Tibial nerve (tissue), 4 donors: ENCODE measurements around the gene LAP3. TPM values are rescaled to one million over a fixed set of nuclear protein-coding genes. Genes with fewer than 3 reads are reported as not detected.

Source experiments
- DNase-seq, 2 donors: peaks; one replicate each; pipeline ENCODE4 v3.0.0-alpha.2; 2019; ENCODE audit warnings: low spot score in 2 of 2
- H3K27ac ChIP-seq, 4 donors: fragments of 200-600 bp; sonication (generic) in 3 of 4; one replicate each; pipeline ENCODE4 v1.5.1; 2017 to 2019; ENCODE audit warnings: mild to moderate bottlenecking in 1 of 4
- H3K27me3 ChIP-seq, 2 donors: fragments of 200-600 bp; sonication (generic) in 1 of 2; one replicate each; pipeline versions ENCODE4 v1.5.1 to v1.6.0; 2017 to 2019
- H3K36me3 ChIP-seq, 3 donors: fragments of 200-600 bp; sonication (generic); one replicate each; pipeline ENCODE4 v1.5.1; 2018 to 2019
- H3K4me1 ChIP-seq, 4 donors: fragments of 200-600 bp; sonication (generic) in 3 of 4; one replicate each; pipeline ENCODE4 v1.5.1; 2017 to 2019
- H3K4me3 ChIP-seq, 4 donors: fragments of 200-600 bp; sonication (generic) in 3 of 4; one replicate each; pipeline ENCODE4 v1.5.1; 2017 to 2019; ENCODE audit warnings: mild to moderate bottlenecking in 1 of 4, moderate library complexity in 1 of 4
- H3K9me3 ChIP-seq, 4 donors: fragments of 200-600 bp; sonication (generic) in 3 of 4; one replicate each; pipeline ENCODE4 v1.5.1; 2017 to 2019
- CTCF ChIP-seq, 5 experiments: fragments of 200-600 bp in 3 of 5; fragments of 450-650 bp in 2 of 5; sonication (generic) in 3 of 5; IDR thresholded peaks; one replicate each; pipeline ENCODE4 v1.5.1; 2016 to 2019; ENCODE audit warnings: antibody characterized with exemption in 5 of 5, mild to moderate bottlenecking in 3 of 5, moderate library complexity in 2 of 5
- EP300 ChIP-seq, 2 donors: sonication (generic); formaldehyde crosslinking; IDR thresholded peaks; one replicate each; pipeline ENCODE4 v1.6.1; 2017; ENCODE audit warnings: antibody characterized with exemption in 2 of 2, mild to moderate bottlenecking in 1 of 2
- POLR2A ChIP-seq, 2 donors: fragments of 450-650 bp; IDR thresholded peaks; one replicate each; pipeline ENCODE4 v1.6.1; 2017; ENCODE audit warnings: antibody characterized with exemption in 2 of 2, mild to moderate bottlenecking in 2 of 2, moderate library complexity in 2 of 2
- WGBS, 2 donors: methylation state at CpG; one replicate each; pipeline ENCODE4 v1.1.5; 2018; 5-methylcytosine and 5-hydroxymethylcytosine counted together
- total RNA-seq, 4 donors: library from RNA; depleted of rRNA; stranded (reverse); fragments of >200 nt; gene quantifications; one replicate each; pipeline ENCODE4 v1.1.0, GENCODE V29; 2016

Gene LAP3
- total RNA-seq, 4 donors from 2014 or later = 63.2 to 110 (median 73.3) TPM

GRCh38 chr4:17646693-17647092, 69.7 kb downstream of the LAP3 start:
- Histone ChIP-seq H3K4me3 (no peak overlapping the region), H3K27me3 (no peaks in the 10 kb centered on the region), H3K27ac (no peak overlapping the region), H3K9me3 (peaks cover 0 to 25% (median 0%) of the 10 kb centered on the region in 4 donors), H3K4me1 (no peaks in the 10 kb centered on the region), H3K36me3 (peaks cover 0 to 10% (median 0%) of the 10 kb centered on the region in 3 donors)
- WGBS, 2 donors = 78 to 81% methylated on average over 3 of the region's 3 CpGs
- DNase-seq = no peak
- TF ChIP-seq CTCF (IDR thresholded peaks at IDR 0.05) = no peak
- no peak for TF ChIP-seq POLR2A (IDR thresholded peaks at IDR 0.05)
- TF ChIP-seq EP300 (IDR thresholded peaks at IDR 0.05) = no peak

GRCh38 chr4:17647176-17647806, 70.3 kb downstream of the LAP3 start:
- Histone ChIP-seq H3K27me3 (no peaks in the 10 kb centered on the region), H3K27ac (no peak overlapping the region), H3K9me3 (peaks cover 0 to 19% (median 0%) of the 10 kb centered on the region in 4 donors), H3K36me3 (peaks cover 0 to 5% (median 0%) of the 10 kb centered on the region in 3 donors), H3K4me3 (no peak overlapping the region), H3K4me1 (no peaks in the 10 kb centered on the region)
- WGBS, 2 donors = 86 to 91% methylated on average over 9 of the region's 9 CpGs
- no peak for DNase-seq
- TF ChIP-seq POLR2A (IDR thresholded peaks at IDR 0.05) = no peak
- TF ChIP-seq EP300 (IDR thresholded peaks at IDR 0.05) = no peak
- no peak for TF ChIP-seq CTCF (IDR thresholded peaks at IDR 0.05)

- no peak overlapping the region for H3K4me3 ChIP-seq
- no peaks in the 10 kb centered on the region for H3K36me3 ChIP-seq
- peaks cover 0 to 13% (median 0%) of the 10 kb centered on the region in 4 donors for H3K9me3 ChIP-seq
- no peak overlapping the region for H3K27ac ChIP-seq
- no peak for DNase-seq
- H3K4me1 ChIP-seq = no peaks in the 10 kb centered on the region
- no peaks in the 10 kb centered on the region for H3K27me3 ChIP-seq
- WGBS, 2 donors = 76 to 86% methylated on average over 5 of the region's 5 CpGs
- no peak for TF ChIP-seq EP300 (IDR thresholded peaks at IDR 0.05)
- no peak for TF ChIP-seq POLR2A (IDR thresholded peaks at IDR 0.05)
- no peak for TF ChIP-seq CTCF (IDR thresholded peaks at IDR 0.05)
Observed at GRCh38 chr4:17647927-17648326, 70.9 kb downstream of the LAP3 start.

- Histone ChIP-seq H3K9me3 (no peaks in the 10 kb centered on the region), H3K27ac (no peak overlapping the region), H3K27me3 (no peaks in the 10 kb centered on the region), H3K4me1 (no peaks in the 10 kb centered on the region), H3K4me3 (no peak overlapping the region), H3K36me3 (no peaks in the 10 kb centered on the region)
- TF ChIP-seq CTCF (IDR thresholded peaks at IDR 0.05) = no peak
- no peak for TF ChIP-seq EP300 (IDR thresholded peaks at IDR 0.05)
- no peak for TF ChIP-seq POLR2A (IDR thresholded peaks at IDR 0.05)
- DNase-seq = no peak
- WGBS, 2 donors = 80 to 95% methylated on average over 2 of the region's 2 CpGs
Observed at GRCh38 chr4:17650406-17650805, 73.4 kb downstream of the LAP3 start.

- WGBS, 2 donors = 79 to 87% methylated on average over 8 of the region's 8 CpGs
- Histone ChIP-seq H3K9me3 (no peaks in the 10 kb centered on the region), H3K4me1 (no peaks in the 10 kb centered on the region), H3K27me3 (no peaks in the 10 kb centered on the region), H3K4me3 (no peak overlapping the region), H3K27ac (no peak overlapping the region), H3K36me3 (no peaks in the 10 kb centered on the region)
- no peak for TF ChIP-seq EP300 (IDR thresholded peaks at IDR 0.05)
- no peak for TF ChIP-seq CTCF (IDR thresholded peaks at IDR 0.05)
- no peak for TF ChIP-seq POLR2A (IDR thresholded peaks at IDR 0.05)
- DNase-seq = no peak
Observed at GRCh38 chr4:17654701-17655100, 77.7 kb downstream of the LAP3 start.
